Lower leg skin (tissue), 4 donors: ENCODE measurements around the gene NPR1. TPM values are rescaled to one million over a fixed set of nuclear protein-coding genes. Genes with fewer than 3 reads are reported as not detected.

ENCODE experiments used
- DNase-seq, 2 donors: peaks; one replicate each; pipeline ENCODE4 v3.0.0-alpha.2; 2019; ENCODE audit warnings: low spot score in 2 of 2
- H3K4me3 ChIP-seq: fragments of 200-600 bp; sonication (generic); 2 replicates; pipeline ENCODE4 v1.5.1; 2017; ENCODE audit warnings: mild to moderate bottlenecking, low read depth; ENCODE audit not compliant: poor library complexity, severe bottlenecking
- CTCF ChIP-seq, 3 donors: fragments of 450-650 bp; IDR thresholded peaks; one replicate each; pipeline ENCODE4 v1.5.1; 2016; ENCODE audit warnings: antibody characterized with exemption in 3 of 3, mild to moderate bottlenecking in 3 of 3, moderate library complexity in 2 of 3
- POLR2A ChIP-seq, 2 donors: fragments of 450-650 bp; IDR thresholded peaks; one replicate each; pipeline ENCODE4 v1.6.1; 2016 to 2017; ENCODE audit warnings: antibody characterized with exemption in 2 of 2, mild to moderate bottlenecking in 1 of 2, moderate library complexity in 1 of 2
- WGBS, 2 donors: methylation state at CpG; one replicate each; pipeline ENCODE4 v1.1.5; 2018; 5-methylcytosine and 5-hydroxymethylcytosine counted together
- intact Hi-C: fragments of 100-400 bp; cut with DNase I; formaldehyde crosslinking; loops from one replicate; pipeline ENCODE4 v1.15.0; 2023; ENCODE audit warnings: low total_unique reads
- total RNA-seq, 4 donors: library from RNA; depleted of rRNA; stranded (reverse); fragments of >200 nt; gene quantifications; one replicate each; pipeline ENCODE4 v1.1.0, GENCODE V29; 2016

Gene NPR1
- total RNA-seq, 4 donors from 2014 or later = 4.3 to 16.5 (median 7.7) TPM

GRCh38 chr1:153685544-153686340, 7.3 kb downstream of the NPR1 start:
- no peak for DNase-seq
- no peak for TF ChIP-seq CTCF (IDR thresholded peaks at IDR 0.05)
- TF ChIP-seq POLR2A (IDR thresholded peaks at IDR 0.05) = no peak
- no peak overlapping the region for H3K4me3 ChIP-seq
- 83% methylated on average over 11 of the region's 11 CpGs for WGBS, 2 donors
- intact Hi-C loops = loop anchor here (10.0 kb wide), 1 partner anchor 59 kb away; no protein-coding TSS in a partner anchor

GRCh38 chr1:153687346-153688125, 9.0 kb downstream of the NPR1 start:
- TF ChIP-seq POLR2A (IDR thresholded peaks at IDR 0.05) = no peak
- TF ChIP-seq CTCF (IDR thresholded peaks at IDR 0.05) = no peak
- intact Hi-C loops = loop anchor here (10.0 kb wide), 1 partner anchor 57 kb away; no protein-coding TSS in a partner anchor
- H3K4me3 ChIP-seq = no peak overlapping the region
- no peak for DNase-seq
- 91% methylated on average over 16 of the region's 16 CpGs for WGBS, 2 donors

- 87 to 91% methylated on average over 7 of the region's 7 CpGs for WGBS, 2 donors
- no peak overlapping the region for H3K4me3 ChIP-seq
- intact Hi-C loops = loop anchor here (10.0 kb wide), 1 partner anchor 57 kb away; no protein-coding TSS in a partner anchor
- DNase-seq = no peak
- TF ChIP-seq POLR2A (IDR thresholded peaks at IDR 0.05) = no peak
- TF ChIP-seq CTCF (IDR thresholded peaks at IDR 0.05) = no peak
These were observed 9.8 kb downstream of the NPR1 start for GRCh38 chr1:153688276-153688675.

GRCh38 chr1:153688736-153689328, 10.3 kb downstream of the NPR1 start:
- TF ChIP-seq CTCF (IDR thresholded peaks at IDR 0.05) = no peak
- no peak for TF ChIP-seq POLR2A (IDR thresholded peaks at IDR 0.05)
- intact Hi-C loops = loop anchor here (10.0 kb wide), 1 partner anchor 56 kb away; no protein-coding TSS in a partner anchor
- no peak for DNase-seq
- H3K4me3 ChIP-seq = no peak overlapping the region
- WGBS, 2 donors = 91 to 93% methylated on average over 12 to 17 of the region's 18 CpGs

GRCh38 chr1:153693466-153693865, 15.0 kb downstream of the NPR1 start:
- no peak for TF ChIP-seq POLR2A (IDR thresholded peaks at IDR 0.05)
- DNase-seq = no peak
- WGBS, 2 donors = 68 to 82% methylated on average over 4 of the region's 4 CpGs
- no peak overlapping the region for H3K4me3 ChIP-seq
- intact Hi-C loops = no loop called here

GRCh38 chr1:153696741-153697140, 18.3 kb downstream of the NPR1 start:
- no peak for DNase-seq
- intact Hi-C loops = no loop called here
- 89 to 93% methylated on average over 8 of the region's 8 CpGs for WGBS, 2 donors
- TF ChIP-seq POLR2A (IDR thresholded peaks at IDR 0.05) (no peak), CTCF (IDR thresholded peaks at IDR 0.05) (no peak)
- H3K4me3 ChIP-seq = no peak overlapping the region
